ENCODE data around the gene PWWP2B.
A peak's percentile ranks its signal among the peaks of the same experiment; 100 is the strongest.
"Not testable (repeated sequence)": the region's sequence is repeated elsewhere in the genome, so short reads cannot be mapped to it uniquely, and the experiment has no call there.

The PWWP2B gene

DNA sequence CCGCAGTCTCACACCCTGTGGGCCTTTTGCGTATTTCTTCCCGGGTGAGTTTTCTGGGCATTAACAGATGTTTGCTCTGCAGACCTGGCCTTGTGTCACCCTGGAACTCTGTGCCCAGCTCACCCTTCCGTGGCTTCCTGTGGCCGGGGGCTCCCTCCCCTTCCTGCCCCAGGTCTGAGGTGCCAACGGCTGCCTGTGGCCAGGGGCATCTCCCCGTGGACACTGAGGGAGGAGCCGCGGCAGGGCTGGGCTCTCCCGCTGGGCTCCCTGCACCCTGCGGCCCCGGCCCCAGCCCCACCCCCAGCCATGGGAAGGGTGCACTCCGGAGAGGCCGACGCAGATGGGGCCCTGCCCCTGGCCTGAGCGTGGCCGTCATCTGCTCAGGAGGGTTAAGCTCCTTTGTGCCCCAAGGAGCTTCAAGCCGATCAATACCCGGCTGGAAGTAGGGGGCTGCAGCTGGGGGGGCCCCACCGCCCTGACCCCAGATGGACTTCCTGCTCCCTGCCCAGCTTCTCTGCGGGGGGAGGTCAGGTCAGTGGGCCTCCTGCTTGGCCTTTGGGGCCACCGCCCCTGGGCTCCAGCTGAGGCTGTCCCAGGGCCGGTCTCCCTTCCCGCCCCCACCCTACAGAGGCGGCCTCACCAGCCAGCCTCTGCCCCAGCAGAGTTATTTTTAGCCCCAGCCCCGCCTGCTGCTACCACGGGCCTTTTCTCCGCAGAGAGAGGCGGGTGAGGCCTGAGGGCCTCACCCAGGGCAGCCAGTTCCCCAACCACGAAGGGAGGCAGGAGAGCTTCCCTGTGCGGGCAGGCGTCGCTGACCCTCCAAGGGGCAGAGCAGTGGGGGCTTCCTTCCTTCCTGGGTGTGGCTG, 24.2 kb downstream of the PWWP2B start:
- DNase-seq = no peak

DNA sequence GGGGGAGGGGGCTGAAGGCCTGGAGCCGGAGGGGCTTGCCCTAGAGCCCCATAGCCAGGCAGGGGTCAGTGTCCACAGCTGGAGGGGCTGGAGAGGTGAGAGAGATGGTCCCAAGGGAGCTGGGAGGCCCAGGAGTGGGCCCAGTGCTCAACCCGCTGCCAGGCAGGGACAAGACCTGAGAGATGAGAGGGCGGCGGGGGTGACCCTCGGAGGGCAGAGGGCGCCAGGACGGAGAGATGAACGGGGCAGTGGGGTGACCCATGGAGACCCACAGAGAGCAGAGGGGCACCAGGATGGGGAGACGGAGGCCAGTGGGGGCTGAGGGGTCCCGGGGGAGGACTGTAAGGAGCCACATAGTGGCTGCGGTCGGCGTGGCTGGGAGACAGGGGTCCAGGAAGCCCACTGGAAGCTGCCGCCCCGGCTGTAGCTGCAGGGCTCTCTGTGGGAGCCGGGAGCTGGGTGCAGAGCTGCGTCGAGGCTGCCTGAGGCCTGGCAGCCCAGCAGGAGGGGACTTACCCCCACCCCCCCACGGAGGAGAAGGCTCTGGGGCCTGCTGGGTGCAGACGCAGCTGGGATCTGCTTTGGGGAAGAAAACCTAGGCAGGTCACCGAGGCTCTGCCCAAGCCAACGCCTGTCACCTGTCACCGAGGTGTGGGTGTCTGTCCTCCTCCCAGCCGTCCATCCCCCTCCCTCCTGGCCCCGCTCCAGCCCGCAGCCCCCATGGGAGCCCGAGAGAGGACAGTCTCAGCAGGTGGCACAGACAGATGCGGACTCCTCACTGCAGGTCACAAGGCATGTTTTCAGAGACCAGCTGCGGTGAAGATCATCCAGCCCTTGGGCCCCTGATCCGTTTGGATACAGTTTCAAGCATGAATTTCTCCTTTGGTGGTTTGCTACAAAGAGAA, 25.1 kb downstream of the PWWP2B start:
- DNase-seq = peak; percentile 59

DNA sequence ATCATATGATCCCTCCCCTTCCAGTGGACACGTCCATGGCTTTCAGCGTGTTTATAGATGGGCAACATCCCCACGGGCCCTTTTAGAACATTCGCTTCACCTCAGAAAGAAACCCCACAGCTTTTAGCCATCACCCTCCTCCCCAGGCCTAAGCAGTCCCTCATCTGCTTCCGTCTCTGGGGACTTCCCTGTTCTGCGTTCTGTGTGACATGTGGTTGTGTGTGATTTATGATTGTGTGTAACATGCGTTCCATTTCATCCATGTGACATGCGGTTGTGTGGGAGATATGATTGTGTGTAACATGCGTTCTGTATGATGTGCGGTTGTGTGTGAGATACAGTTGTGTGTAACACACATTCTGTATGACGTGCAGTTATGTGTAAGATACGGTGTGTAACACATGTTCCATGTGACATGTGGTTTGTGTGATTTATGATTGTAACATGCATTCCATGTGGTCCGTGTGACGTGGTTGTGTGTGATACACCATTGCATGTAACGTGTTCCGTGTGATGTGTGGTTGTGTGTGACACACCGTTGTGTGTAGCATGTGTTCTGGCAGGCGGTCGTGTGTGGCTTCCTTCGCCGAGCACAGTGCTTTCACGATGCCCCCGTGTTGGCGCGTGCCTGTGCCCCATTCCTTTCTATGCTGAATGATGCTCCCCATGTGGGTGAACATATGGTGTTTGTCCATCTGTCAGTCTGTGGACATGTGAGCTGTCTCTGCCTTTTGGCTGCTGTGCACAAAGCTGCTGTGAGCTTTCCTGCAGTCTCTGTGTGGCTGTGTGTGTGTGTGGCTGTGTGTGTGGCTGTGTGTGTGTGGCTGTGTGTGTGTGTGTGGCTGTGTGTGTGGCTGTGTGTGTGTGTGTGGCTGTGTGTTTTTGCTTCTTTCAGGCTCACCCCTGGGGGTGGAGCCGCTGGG, 26.2 kb downstream of the PWWP2B start:
- no peak for DNase-seq

DNA sequence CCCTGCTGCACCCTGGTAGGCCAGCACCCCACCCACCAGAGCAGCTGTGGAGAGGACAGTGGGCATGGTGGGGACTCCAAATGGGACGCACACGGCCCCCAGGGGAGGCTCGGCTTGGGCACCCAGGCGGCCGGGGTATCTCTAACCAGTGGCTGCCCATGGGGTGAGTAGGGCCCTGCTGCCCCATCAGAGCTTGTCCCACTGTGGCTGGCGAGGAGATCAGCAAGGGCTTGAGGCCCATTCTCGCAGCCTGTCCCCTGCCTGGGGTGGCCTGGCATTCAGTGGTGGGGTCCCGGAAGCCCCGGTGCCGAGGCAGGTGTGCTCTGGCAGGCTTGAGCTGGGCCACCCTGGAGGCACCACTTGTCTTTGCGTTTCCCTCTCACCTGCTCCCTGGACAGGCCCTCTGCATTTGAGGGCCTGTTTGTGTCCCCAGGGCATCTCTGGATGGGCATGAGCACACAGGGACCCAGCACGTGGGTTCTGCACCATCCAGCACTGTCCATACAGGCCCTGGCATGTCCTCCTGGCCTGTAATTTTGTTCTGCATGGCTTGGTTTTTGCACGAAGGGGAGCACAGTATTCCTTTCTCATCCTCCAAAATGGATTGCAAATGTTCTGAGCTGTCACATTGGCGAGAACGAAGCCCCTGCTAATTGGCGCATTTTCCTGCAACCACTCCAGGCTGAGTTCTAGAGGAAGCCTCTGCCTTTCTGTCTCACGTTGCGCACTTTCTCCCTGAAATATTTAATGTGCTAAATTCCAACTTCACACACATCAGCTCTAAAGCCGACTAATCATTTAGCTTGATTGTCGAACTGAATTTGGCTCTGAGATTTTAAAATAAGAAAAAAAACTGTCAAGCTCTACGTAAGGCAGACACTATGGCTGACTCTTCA, 27.2 kb downstream of the PWWP2B start:
- DNase-seq = peak; percentile 15

DNA sequence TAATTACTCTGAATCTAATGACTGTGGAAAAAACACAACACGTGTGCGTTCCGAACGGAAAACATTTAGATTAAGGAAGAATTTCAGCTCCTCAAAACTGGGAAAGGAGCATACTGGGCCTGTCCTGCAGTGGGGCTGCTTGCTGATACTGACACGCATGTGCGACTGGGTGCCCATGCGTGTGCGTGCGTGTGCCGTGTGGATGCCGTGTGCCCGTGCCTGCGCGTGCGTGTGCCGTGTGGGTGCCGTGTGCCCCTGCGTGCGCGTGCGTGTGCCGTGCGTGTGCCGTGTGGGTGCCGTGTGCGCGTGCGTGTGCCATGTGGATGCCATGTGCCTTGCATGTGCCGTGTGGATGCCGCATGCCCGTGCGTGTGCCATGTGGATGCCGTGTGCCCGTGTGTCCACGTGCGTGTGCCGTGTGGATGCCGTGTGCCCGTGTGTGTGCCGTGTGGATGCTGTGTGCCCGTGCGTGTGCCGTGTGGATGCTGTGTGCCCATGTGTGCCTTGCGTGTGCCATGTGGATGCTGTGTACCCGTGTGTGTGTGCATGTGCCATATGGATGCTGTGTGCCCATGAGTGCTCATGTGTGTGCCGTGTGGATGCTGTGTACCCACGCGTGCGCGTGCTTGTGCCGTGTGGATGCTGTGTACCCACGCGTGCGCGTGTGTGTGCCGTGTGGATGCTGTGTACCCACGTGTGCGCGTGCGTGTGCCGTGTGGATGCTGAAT, 28.2 kb downstream of the PWWP2B start:
- DNase-seq = no peak

DNA sequence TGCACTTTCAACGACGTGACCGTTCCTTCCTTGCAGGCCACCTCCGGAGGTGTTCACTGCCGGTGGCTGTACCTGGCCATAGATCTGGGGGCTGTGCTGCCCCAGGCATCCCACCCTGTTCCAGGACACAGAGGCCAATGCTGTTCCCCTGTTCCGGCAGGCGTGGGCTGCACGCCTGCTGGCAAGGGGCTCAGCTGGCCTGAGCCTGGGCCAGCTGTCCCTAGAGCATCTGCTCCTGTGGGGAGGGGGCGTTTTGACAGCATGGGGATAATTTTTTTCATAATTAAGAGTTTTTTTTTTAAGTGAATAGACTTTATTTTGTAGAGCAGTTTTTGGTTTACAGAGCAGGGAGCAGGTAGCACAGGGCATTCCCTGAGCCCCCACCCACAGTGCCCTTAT, 28.8 kb downstream of the PWWP2B start:
- no peak for DNase-seq

DNA sequence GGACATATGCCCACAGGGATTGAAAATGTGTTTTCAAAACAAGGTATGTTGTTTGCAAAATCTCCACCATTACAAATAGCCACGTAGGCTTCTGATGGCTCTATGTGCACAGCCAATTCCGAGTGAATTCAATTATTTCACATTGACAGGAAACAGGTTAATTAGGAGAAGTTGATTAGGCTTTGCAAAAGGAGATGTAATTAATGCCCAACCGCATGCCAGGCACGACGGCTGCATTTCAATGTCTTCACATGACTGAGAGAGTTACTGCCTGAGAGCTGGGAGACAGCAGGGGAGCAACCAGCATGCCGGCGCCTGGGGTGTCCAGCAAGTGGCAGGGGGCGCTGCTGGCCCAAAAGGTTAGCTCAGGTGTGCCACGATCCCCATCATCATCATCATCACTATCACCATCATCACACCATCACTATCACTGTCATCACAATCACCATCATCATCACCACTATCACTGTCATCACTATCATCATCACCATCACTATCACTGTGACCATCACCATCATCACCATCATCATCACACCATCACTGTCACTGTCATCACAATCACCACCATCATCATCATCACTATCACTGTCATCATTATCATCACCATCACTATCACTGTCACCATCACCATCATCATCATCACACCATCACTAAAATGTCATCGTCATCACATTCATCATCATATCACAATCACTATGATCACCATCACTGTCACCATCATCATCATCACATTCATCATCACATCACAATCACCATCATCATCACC, 30.2 kb downstream of the PWWP2B start:
- DNase-seq = no peak

DNA sequence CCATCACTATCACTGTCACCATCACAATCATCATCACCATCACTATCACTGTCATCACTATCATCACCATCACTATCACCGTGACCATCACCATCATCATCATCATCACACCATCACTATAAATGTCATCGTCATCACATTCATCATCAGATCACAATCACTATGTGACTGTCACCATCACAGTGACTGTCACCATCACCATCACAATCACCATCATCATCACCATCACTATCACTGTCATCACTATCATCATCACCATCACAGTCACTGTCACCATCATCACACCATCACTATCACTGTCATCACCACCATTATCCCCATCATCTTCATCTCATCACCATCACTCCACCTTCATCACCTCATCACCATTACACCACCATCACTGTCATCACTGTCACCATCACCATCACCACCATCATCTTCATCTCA, 31.0 kb downstream of the PWWP2B start:
- no peak for DNase-seq

DNA sequence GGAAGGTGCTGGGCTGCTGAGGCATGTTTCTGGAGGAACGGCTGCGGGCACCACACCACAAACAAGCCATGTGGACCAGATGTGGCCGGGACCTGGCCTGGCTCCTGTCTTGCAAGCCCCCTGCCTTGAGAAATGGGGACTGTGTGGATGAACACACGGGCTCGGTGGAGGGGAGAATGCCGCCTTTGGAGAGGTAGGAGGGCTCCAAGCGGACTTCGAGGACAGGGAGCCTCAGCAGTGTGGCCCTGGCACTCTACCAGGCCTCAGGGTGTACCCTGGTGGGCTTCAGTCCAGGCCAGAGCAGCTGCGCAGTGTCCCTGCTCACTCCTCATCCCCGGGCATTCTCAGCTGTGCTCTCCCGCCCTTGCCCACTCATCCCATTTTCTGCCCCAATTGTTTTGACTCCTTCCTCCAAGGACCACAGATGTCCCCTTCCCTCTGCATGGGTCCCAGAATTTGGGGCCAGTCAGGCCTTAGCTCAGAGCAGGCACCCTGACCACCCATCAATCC, 31.5 kb downstream of the PWWP2B start:
- no peak for DNase-seq

DNA sequence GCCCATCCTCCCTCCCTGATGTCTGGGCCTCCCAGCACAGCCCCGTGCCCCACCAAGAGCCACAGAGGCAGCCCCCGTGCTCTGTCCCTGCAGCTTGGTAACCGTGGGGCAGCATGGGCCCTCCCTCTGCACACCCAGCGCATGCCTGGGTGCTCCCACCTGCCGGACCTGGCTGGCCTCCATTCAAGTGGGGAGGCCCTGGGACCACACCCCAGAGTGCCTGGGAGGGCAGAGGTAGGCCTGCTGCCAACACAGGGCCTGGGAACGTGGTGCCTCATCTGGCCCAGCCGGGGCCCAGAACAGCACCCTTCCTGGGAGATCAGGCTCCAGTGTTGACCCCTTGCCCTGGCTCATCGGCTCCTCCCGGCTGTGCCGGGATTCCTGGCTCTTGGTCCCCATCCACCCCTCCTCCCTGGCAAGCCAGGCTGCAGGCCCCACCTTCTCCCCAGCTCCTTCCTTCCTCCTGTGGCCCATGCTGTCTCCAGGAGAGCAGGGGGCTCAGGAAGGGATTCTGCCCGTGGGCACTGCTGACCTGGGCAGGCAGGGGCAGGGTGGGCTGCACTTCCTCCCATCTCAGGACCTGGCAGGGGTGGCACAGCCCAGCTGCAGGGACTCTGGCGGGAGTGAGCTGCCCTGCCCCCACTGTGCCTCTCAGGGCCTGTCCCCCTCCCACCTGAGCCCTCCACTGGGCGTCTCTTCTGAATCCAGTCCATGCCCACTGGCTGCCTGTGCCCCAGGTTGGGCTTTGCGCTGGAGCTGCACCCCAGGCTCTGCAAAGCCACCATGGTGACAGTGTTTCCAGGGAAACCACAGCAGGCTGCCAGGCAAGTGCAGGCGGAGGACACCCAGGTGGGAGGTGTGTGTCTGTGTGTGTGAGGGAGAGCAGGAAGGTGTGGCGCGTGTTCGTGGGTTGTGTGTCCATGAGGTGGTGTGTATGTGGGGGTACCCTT, 32.6 kb downstream of the PWWP2B start:
- peak; percentile 63 for DNase-seq

DNA sequence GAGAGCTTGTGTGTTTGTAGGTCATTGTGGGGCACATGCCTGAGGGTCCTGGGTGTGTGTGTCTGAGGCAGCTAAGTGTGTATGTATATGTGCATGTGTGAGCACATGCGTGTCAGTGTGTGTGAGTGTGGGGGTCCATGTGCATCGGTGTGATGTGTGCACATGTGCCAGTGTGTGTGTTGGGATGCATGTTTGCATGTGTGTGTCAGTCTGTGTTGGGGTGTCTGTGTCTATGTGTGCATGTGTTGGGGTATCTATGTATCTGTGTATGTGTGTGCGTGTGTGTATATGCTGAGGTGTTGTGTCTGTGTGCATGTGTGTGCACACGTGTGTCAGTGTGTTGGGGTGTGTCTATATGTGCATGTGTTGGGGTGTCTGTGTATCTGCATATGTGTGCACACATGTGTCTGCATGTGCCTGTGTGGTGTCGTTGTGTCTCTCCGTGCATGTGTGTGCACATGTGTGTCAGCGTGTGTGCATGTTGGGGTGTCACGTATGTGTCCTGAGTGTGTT, 33.3 kb downstream of the PWWP2B start:
- DNase-seq = no peak

DNA sequence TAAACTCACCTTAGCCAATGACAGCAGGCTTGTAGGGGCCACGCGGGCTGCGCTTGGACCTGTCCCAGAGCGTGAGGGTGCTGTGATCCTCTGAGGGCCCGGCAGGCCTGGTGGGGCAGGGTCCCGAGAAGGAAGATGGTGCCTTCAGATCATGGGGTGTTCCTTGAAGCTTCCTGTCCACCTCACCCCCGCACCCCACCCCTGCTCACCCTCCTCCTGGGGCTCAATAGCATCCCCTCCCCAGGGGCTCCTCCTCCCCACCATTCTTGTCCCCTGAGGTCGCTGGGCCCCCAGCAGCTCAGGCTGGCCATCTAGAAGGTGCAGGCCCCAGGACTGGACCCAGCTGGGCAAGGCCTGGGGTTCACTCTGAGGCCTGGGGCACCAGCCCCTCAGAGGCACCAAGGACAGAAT, 33.9 kb downstream of the PWWP2B start:
- DNase-seq = no peak

DNA sequence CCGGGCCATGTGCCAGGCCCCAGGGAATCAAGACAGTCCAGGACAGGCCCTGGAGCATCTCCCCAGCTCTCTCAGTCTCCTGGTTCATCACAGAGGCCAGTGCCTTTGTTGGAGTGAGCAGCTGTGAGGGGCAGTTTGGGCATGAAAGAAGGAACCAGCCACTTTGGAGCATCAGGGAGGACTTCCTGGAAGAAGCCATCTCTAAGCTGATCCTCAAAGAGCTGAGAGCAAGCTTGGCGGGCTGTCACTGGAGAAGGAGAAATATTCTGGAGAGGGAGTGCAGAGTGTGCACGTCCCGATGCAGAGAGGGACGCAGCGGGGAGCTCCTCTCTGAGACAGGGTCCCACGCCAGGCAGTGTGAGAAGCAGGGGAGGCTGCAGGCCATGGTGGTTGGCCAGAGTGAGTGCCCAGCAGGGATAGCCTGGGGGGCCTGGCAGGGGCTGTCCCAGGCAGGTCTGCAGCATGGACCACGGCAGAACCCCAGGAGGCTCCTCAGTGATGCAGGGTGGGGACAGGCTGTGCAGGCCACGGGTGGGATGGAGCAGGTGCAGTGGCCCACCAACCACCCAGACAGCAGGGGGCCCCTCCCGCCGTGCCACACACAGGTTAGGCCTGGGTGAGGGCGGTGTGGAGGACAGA, 34.7 kb downstream of the PWWP2B start:
- no peak for DNase-seq

DNA sequence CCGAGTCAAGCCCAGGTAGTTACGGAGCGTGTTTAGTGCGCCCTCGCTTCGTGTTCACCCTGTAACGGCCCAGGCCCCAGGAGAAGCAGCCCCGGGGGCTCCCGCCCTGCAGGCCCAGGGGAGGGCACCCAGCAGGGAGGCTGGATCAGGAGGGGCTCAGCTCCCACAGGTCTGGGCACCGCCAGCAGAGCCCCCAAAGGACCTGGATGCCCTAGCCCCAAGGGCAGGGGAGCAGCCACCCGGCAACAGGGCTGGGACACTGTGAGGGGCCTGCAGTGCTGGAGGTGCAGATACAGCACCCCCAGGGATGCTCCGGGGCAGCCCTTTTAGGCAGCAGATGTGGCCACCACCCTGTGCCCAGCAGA, 35.2 kb downstream of the PWWP2B start:
- DNase-seq = no peak

DNA sequence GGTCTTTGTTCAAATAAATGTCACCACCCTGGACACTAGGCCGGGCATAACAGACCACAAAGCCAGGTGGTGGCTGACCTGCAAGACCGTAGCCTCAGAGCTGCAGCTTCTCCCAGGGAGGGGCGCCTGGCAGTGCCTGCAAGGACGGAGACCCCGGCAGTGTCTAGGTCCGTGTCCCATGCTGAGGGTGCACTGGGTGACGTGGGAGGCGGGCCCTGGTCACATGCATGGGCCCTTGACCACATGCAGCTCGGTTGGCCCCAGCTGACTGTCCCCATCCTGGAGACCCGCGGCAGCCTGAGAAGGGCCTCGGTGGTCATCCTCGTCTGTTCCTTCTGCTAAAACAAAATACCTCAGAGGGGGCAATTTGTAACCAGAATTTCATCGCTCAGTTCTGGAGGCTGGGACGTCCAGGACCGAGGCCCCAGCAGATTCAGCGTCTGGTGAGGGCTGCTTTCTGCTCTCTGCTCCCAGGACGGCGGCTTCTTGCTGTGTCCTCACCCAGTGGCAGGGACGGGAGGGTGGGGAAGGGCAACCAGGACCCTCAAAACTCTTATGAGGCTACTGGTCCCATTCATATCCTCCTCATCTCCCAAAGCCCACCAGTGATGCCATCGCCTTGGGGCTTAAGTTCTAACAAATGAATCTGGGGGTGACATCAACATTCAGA, 36.8 kb downstream of the PWWP2B start:
- DNase-seq = no peak

DNA sequence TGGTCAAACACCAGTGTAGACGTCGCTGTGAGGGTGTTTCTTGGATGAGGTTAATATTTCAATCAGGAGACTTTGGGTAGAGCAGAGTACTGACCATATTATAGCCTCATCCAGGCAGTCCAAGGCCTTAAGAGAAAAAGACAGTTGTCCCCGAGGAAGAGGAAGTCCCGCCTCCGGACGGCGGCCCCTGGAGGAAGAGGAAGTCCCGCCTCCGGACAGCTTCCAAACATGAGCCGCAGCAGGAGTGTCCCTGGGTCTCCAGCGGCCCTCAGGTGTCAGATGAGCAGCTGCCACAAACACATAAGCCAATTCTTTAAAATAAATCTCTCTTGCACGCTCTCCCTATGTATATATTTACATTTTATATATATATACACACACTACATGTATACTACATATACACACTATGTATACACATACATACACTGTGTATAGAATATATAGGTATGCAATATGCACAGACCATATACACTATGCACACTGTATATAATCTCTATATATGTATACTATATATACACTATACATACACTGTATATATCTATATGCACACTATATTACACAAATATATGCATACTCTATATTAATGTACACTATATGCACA, 37.5 kb downstream of the PWWP2B start:
- no peak for DNase-seq

DNA sequence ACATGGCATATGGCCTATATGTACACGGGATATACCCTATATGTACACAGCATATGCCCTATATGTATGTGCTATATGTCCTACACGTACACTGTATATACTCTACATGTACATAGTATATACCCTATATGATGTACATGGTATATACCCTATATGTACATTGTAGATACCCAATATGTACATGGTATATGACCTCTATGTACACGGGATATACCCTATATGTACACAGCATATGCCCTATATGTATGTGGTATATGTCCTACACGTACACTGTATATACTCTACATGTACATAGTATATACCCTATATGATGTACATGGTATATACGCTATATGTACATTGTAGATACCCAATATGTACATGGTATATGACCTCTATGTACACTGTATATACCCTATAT, 38.3 kb downstream of the PWWP2B start:
- not testable (repeated sequence) for DNase-seq
